GM18508 (cell line): ENCODE data around the gene MFAP1.
"Not testable (repeated sequence)": the region's sequence is repeated elsewhere in the genome, so short reads cannot be mapped to it uniquely, and the experiment has no call there.

Experiments used
- ATAC-seq: cut with Tn5 transposase; IDR thresholded peaks from one replicate; pipeline ENCODE4 v1.9.1; 2021; ENCODE audit warnings: moderate number of reproducible peaks; ENCODE audit not compliant: insufficient read depth, unreplicated experiment

MFAP1 gene

GRCh38 chr15:43825305-43825704 lies 815 bp upstream of the MFAP1 start:
- not testable (repeated sequence) for ATAC-seq

GRCh38 chr15:43821505-43821904 lies 3.0 kb downstream of the MFAP1 start:
- no peak for ATAC-seq

- not testable (repeated sequence) for ATAC-seq
Observed at GRCh38 chr15:43815064-43815463, 9.4 kb downstream of the MFAP1 start.

GRCh38 chr15:43808960-43809678 lies 15.4 kb downstream of the MFAP1 start:
- no peak for ATAC-seq

GRCh38 chr15:43808435-43808950 lies 16.0 kb downstream of the MFAP1 start:
- no peak for ATAC-seq

GRCh38 chr15:43802676-43803075 lies 21.8 kb downstream of the MFAP1 start:
- ATAC-seq: not testable (repeated sequence)

- ATAC-seq: peak; percentile 50
Observed at GRCh38 chr15:43800286-43801141, 24.0 kb downstream of the MFAP1 start, which contains the start of gene HYPK. TSS of gene HYPK (plus strand) at chr15:43800599. CDS start at chr15:43800623, 24 bp downstream.

- ATAC-seq: no peak
Observed at GRCh38 chr15:43799945-43800285, 24.6 kb downstream of the MFAP1 start, which contains the start of gene SERINC4. TSS of gene SERINC4 (minus strand) at chr15:43800220. CDS start at chr15:43799986, 234 bp downstream.

- ATAC-seq: no peak
Observed at GRCh38 chr15:43799209-43799944, 25.1 kb downstream of the MFAP1 start.

- ATAC-seq: no peak
Observed at GRCh38 chr15:43796566-43796965, 27.9 kb downstream of the MFAP1 start.

GRCh38 chr15:43795997-43796396 lies 28.5 kb downstream of the MFAP1 start:
- ATAC-seq: no peak

GRCh38 chr15:43795197-43795596 lies 29.3 kb downstream of the MFAP1 start:
- ATAC-seq: no peak

GRCh38 chr15:43794269-43795037 lies 30.0 kb downstream of the MFAP1 start:
- ATAC-seq: no peak

GRCh38 chr15:43793647-43794046 lies 30.8 kb downstream of the MFAP1 start:
- no peak for ATAC-seq

GRCh38 chr15:43792761-43793476 lies 31.6 kb downstream of the MFAP1 start:
- no peak for ATAC-seq

GRCh38 chr15:43791993-43792760 lies 32.3 kb downstream of the MFAP1 start, which contains the start of gene SERF2:
TSS of gene SERF2 (plus strand) at chr15:43792320. CDS start at chr15:43792377, 57 bp downstream.
- ATAC-seq: peak; percentile 67

GRCh38 chr15:43789409-43789808 lies 35.1 kb downstream of the MFAP1 start:
- no peak for ATAC-seq

- no peak for ATAC-seq
Observed at GRCh38 chr15:43779016-43779415, 45.5 kb downstream of the MFAP1 start.
